Upper lobe of right lung (tissue), 1 donor: ENCODE measurements around the gene LRRFIP1. TPM values are rescaled to one million over a fixed set of nuclear protein-coding genes. Genes with fewer than 3 reads are reported as not detected.

Experiments used
- ATAC-seq: fragments of 200-7000 bp; cut with Tn5 transposase; one replicate; pipeline ENCODE4 v1.9.1; 2020; ENCODE audit warnings: mild to moderate bottlenecking, moderate library complexity
- DNase-seq: peaks from one replicate; pipeline ENCODE4 v3.0.0-alpha.2; 2020
- H3K27ac ChIP-seq: fragments of 200-600 bp; one replicate; pipeline ENCODE4 v1.8.0; 2022
- H3K27me3 ChIP-seq: fragments of 200-600 bp; one replicate; pipeline ENCODE4 v1.8.0; 2022; ENCODE audit warnings: mild to moderate bottlenecking
- H3K36me3 ChIP-seq: fragments of 200-600 bp; one replicate; pipeline ENCODE4 v1.8.0; 2022
- H3K4me1 ChIP-seq: fragments of 200-600 bp; one replicate; pipeline ENCODE4 v1.8.0; 2022
- H3K4me3 ChIP-seq: fragments of 200-600 bp; one replicate; pipeline ENCODE4 v1.8.0; 2022; ENCODE audit warnings: mild to moderate bottlenecking
- H3K9me3 ChIP-seq: fragments of 200-600 bp; one replicate; pipeline ENCODE4 v1.8.0; 2022
- CTCF ChIP-seq: fragments of 200-600 bp; IDR thresholded peaks from one replicate; pipeline ENCODE4 v1.8.0; 2022; ENCODE audit warnings: antibody characterized with exemption
- intact Hi-C: fragments of 100-400 bp; cut with DNase I; formaldehyde crosslinking; loops from one replicate; pipeline ENCODE4 v1.11.0; 2022
- total RNA-seq: library from RNA; stranded (reverse); fragmentation: NEBNext Ultra II Directional; extraction: Animal tissue kit (Norgen Biotek cat#: 25700); gene quantifications from one replicate; pipeline ENCODE4 v1.2.1, GENCODE V29; 2021
- donor health status: DM: no; HTN: yes; CAD: no; lungs with severe emphysema.

LRRFIP1 gene
- total RNA-seq, 1 donor from 2014 or later: 178 TPM

- Histone ChIP-seq H3K27ac (peak overlapping the region; percentile 43), H3K4me3 (no peak overlapping the region), H3K4me1 (peaks cover 99% of the 10 kb centered on the region), H3K36me3 (no peaks in the 10 kb centered on the region), H3K9me3 (no peaks in the 10 kb centered on the region), H3K27me3 (no peaks in the 10 kb centered on the region)
- ATAC-seq (no peak), DNase-seq (peak; percentile 35)
- no peak for TF ChIP-seq CTCF
- intact Hi-C loops: no loop called here
Observed at GRCh38 chr2:237698358-237698694, 70.9 kb downstream of the LRRFIP1 start.

DNA sequence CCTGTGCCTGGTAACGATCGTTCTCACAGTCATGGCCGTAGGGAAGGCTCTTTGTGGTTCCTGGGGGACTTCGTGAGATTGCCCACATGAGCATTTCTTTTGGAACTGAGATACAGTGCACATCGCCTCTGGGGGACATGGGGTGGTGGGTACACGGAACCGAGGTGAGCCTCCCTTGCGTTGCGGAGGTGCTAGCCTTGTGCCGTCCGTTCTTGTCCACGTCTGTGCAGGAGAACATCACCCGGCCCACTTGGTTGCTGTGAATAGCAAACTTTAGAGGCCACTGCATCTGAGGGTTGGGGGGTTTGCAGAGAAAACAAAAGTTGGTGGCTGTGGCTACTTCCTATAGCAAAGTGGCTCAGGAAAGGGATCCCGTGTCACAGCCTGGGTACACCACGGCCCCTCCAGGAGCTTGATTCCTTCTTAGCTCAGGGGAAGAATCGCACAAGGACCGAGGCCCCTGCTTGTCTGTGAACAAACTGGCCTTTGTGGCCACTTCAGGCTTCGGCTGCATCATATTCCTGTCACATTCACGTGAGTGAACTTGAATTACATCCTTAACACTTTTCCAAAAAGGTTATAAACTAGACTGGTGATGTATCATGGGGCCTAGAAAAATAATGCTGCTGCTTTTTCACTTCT lies 72.6 kb downstream of the LRRFIP1 start:
- Histone ChIP-seq H3K27me3 (no peaks in the 10 kb centered on the region), H3K9me3 (no peaks in the 10 kb centered on the region), H3K4me3 (peak overlapping the region; percentile 6), H3K36me3 (no peaks in the 10 kb centered on the region), H3K4me1 (peaks cover 100% of the 10 kb centered on the region), H3K27ac (peak overlapping the region; percentile 72)
- intact Hi-C loops: no loop called here
- DNase-seq (peak; percentile 38), ATAC-seq (no peak)
- no peak for TF ChIP-seq CTCF

DNA sequence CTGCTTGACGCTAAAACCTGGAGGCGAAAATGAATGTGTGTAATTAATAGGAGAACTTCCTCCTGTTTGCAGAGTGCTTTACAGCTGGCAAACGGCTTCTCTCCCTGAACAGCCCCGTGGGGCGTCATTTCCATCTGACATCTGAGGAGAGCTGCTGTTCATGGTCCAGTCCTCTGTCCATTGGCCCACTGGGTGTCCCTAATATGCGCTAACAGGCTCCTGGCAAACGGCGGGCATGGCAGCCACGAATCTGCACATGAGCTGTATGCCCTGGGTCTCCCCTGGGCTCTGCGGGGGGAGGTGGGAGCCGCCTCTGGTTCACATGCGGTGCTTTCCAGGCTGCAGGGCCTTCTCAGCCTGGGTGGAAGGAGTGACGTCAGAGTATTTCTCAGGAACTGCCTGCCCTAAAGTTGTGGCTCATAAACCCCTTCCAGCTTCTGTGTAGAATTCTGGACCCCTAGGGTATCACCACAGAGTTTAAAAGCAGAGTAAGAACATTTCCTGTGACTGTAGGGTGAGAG lies 73.2 kb downstream of the LRRFIP1 start:
- no peaks in the 10 kb centered on the region for H3K36me3 ChIP-seq
- no peak for TF ChIP-seq CTCF
- intact Hi-C loops: no loop called here
- ATAC-seq: peak; percentile 28
- H3K4me1 ChIP-seq: peaks cover 100% of the 10 kb centered on the region
- no peaks in the 10 kb centered on the region for H3K27me3 ChIP-seq
- H3K27ac ChIP-seq: peak overlapping the region; percentile 72
- no peaks in the 10 kb centered on the region for H3K9me3 ChIP-seq
- peak; percentile 67 for DNase-seq
- H3K4me3 ChIP-seq: peak overlapping the region; percentile 6

DNA sequence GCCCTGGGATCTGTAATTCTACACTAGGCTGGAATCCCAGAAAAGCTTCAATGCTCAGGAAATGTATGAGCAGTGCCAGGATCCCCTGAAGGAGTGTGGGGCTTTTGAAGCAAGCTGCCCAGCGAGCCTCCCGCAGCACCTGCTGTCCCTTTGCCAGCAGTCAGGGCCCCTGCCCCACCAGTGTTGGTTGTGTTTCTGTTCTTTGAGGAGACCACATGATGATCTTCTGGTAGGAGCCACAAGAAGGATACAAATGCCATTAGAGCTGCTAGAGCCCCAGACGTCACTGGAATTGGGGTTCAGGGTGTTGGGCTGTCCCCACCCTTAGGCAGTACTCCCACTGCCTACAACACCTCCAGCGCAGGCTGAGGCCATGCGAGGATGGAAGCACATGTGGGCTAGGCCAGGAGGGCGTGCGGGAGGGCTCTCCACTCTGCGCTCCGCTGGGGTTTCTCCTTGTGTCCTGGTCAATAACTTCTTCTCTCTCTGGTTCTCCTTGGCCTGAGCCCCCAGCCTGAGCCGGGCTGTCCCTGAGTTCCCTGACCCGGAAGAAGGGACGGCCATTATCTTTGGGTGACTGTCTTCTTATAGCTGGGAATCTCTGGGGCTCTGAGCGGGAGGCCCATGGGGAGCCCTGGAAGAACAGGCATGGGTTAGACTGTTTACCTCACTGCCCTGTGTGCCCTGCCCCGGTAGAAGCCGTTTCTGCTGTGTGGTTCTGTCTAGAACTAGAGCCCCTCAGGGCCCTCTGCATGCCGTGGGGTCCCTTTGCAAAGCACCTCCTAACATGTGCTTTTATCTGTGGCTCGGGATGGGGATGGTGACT lies 73.9 kb downstream of the LRRFIP1 start:
- Histone ChIP-seq H3K4me3 (no peak overlapping the region), H3K27ac (peak overlapping the region; percentile 72), H3K4me1 (peaks cover 98% of the 10 kb centered on the region), H3K9me3 (no peaks in the 10 kb centered on the region), H3K27me3 (no peaks in the 10 kb centered on the region), H3K36me3 (no peaks in the 10 kb centered on the region)
- TF ChIP-seq CTCF: no peak
- DNase-seq (peak; percentile 50), ATAC-seq (no peak)
- intact Hi-C loops: no loop called here

DNA sequence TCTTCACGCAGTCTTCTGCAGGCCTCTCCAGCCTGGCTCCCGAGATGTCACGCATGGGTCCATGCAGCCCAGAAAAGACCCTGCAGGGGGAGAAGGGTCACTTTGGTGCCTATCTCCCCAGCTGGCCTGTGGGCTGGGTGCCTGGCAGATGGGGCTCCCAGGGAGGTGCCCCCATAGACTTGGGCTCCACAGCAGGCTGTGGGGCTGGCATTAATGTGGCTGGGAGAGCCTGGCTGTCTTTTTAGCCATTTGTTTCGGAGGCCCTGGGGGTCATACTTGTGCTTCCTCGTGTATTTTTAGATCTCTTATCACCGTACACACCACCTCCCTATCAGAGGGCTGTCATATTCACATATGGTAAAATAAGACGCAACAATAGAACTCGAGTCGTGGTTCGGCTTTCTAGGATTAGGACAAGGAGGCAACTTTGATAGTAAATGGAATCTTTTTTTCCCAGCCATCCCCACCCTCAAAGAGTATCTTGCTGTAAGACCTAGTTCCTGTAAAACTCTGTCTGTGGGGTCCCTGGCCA lies 74.5 kb downstream of the LRRFIP1 start:
- intact Hi-C loops: no loop called here
- no peak for TF ChIP-seq CTCF
- Histone ChIP-seq H3K36me3 (no peaks in the 10 kb centered on the region), H3K9me3 (no peaks in the 10 kb centered on the region), H3K4me3 (peak overlapping the region; percentile 3), H3K4me1 (peaks cover 98% of the 10 kb centered on the region), H3K27me3 (no peaks in the 10 kb centered on the region), H3K27ac (peak overlapping the region; percentile 72)
- ATAC-seq (no peak), DNase-seq (no peak)
